K562 (cell line): Measurements from ENCODE around the gene OR2V2. TPM values are rescaled to one million over a fixed set of nuclear protein-coding genes. Genes with fewer than 3 reads are reported as not detected.

ENCODE experiments used
- E2F4 ChIP-seq: sonication (generic); formaldehyde crosslinking; IDR thresholded peaks from 2 replicates; pipeline ENCODE4 v1.8.0; 2022; ENCODE audit warnings: mild to moderate bottlenecking, low read depth, missing genetic modification reagents
- HINFP ChIP-seq: fragments of 450-650 bp; conservative IDR thresholded peaks from 2 replicates; pipeline ENCODE4 v1.6.1; 2016; ENCODE audit warnings: missing genetic modification characterization, low read depth, mild to moderate bottlenecking, control low read depth, missing compliant biosample characterization
- KDM2B ChIP-seq: fragments of 250-450 bp; sonication (Bioruptor Pico); IDR thresholded peaks from 2 replicates; pipeline ENCODE4 v1.8.0; 2021; ENCODE audit warnings: mild to moderate bottlenecking, moderate library complexity
- NR3C1 ChIP-seq: sonication (generic); formaldehyde crosslinking; IDR thresholded peaks from 2 replicates; pipeline ENCODE4 v1.8.1; 2022; ENCODE audit warnings: missing genetic modification reagents
- RBFOX2 ChIP-seq: fragments of 200-400 bp; formaldehyde crosslinking; IDR thresholded peaks from 2 replicates; pipeline ENCODE4 v1.6.1; 2017; ENCODE audit warnings: low read depth, mild to moderate bottlenecking, low read length, moderate library complexity
- RERE ChIP-seq: sonication (generic); formaldehyde crosslinking; IDR thresholded peaks from 2 replicates; pipeline ENCODE4 v1.8.0; 2023; ENCODE audit warnings: missing genetic modification reagents, mild to moderate bottlenecking, borderline replicate concordance
- SAFB2 ChIP-seq: fragments of 200-400 bp; formaldehyde crosslinking; IDR thresholded peaks from 2 replicates; pipeline ENCODE4 v1.6.1; 2018; ENCODE audit warnings: borderline replicate concordance, low read length, low read depth, moderate library complexity; ENCODE audit not compliant: severe bottlenecking
- ZNF354B ChIP-seq: fragments of 250-450 bp; sonication (Bioruptor Pico); IDR thresholded peaks from 2 replicates; pipeline ENCODE4 v1.4.0; 2020
- ZSCAN29 ChIP-seq: fragments of 450-650 bp; IDR thresholded peaks from 2 replicates; pipeline ENCODE4 v1.6.1; 2017
- polyA plus RNA-seq, 8 experiments: library from polyadenylated mRNA; depleted of rRNA in 4 of 8; stranded (reverse) in 5 of 8; unstranded in 3 of 8; fragments of >200 nt; fragmentation: Nextera tagmentation in 2 of 8; fragmentation: Illumina TruSeq in 1 of 8; extraction: Ambion mirVana in 2 of 8; extraction: Trizol in 1 of 8; gene quantifications; 2 replicates each; pipeline versions ENCODE4 v1.2.1 to v1.2.3, GENCODE V29; 2011 to 2014; ENCODE audit warnings: inconsistent platforms in 1 of 8, missing spikeins in 1 of 8
- total RNA-seq, 7 experiments: library from RNA; depleted of rRNA in 6 of 7; stranded (reverse); fragments of >200 nt in 6 of 7; fragmentation: Illumina TruSeq in 2 of 7; extraction: Trizol in 2 of 7; gene quantifications; 2 replicates each; pipeline versions ENCODE4 v1.2.1 to v1.2.3, GENCODE V29; 2011 to 2021; ENCODE audit warnings: low replicate concordance in 1 of 7
- TF ChIP-seq, protein P1 (sequence below): fragments of 250-450 bp; sonication (Bioruptor Pico); IDR thresholded peaks from 2 replicates; pipeline ENCODE4 v1.9.0; 2021; ENCODE audit warnings: mild to moderate bottlenecking, inconsistent platforms
- TF ChIP-seq, protein P2 (sequence below): fragments of 450-650 bp; IDR thresholded peaks from 2 replicates; pipeline ENCODE4 v1.6.1; 2018; ENCODE audit not compliant: partially characterized antibody

OR2V2 gene
- total and polyA plus RNA-seq, 9 of the 15 experiments (the other 6 are each of a cell fraction or from before 2014, with no cell fraction given) = 0.01 TPM; not detected in 8

GRCh38 chr5:181204826-181205760 lies 57.7 kb downstream of the OR2V2 start, which contains the start of gene TRIM7 (continued):
- TF ChIP-seq, protein P1, sequence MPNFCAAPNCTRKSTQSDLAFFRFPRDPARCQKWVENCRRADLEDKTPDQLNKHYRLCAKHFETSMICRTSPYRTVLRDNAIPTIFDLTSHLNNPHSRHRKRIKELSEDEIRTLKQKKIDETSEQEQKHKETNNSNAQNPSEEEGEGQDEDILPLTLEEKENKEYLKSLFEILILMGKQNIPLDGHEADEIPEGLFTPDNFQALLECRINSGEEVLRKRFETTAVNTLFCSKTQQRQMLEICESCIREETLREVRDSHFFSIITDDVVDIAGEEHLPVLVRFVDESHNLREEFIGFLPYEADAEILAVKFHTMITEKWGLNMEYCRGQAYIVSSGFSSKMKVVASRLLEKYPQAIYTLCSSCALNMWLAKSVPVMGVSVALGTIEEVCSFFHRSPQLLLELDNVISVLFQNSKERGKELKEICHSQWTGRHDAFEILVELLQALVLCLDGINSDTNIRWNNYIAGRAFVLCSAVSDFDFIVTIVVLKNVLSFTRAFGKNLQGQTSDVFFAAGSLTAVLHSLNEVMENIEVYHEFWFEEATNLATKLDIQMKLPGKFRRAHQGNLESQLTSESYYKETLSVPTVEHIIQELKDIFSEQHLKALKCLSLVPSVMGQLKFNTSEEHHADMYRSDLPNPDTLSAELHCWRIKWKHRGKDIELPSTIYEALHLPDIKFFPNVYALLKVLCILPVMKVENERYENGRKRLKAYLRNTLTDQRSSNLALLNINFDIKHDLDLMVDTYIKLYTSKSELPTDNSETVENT (CRISPR knock-in tag) = peak; percentile 39; the same call in 1 of the 2 replicates
- TF ChIP-seq, protein P2, sequence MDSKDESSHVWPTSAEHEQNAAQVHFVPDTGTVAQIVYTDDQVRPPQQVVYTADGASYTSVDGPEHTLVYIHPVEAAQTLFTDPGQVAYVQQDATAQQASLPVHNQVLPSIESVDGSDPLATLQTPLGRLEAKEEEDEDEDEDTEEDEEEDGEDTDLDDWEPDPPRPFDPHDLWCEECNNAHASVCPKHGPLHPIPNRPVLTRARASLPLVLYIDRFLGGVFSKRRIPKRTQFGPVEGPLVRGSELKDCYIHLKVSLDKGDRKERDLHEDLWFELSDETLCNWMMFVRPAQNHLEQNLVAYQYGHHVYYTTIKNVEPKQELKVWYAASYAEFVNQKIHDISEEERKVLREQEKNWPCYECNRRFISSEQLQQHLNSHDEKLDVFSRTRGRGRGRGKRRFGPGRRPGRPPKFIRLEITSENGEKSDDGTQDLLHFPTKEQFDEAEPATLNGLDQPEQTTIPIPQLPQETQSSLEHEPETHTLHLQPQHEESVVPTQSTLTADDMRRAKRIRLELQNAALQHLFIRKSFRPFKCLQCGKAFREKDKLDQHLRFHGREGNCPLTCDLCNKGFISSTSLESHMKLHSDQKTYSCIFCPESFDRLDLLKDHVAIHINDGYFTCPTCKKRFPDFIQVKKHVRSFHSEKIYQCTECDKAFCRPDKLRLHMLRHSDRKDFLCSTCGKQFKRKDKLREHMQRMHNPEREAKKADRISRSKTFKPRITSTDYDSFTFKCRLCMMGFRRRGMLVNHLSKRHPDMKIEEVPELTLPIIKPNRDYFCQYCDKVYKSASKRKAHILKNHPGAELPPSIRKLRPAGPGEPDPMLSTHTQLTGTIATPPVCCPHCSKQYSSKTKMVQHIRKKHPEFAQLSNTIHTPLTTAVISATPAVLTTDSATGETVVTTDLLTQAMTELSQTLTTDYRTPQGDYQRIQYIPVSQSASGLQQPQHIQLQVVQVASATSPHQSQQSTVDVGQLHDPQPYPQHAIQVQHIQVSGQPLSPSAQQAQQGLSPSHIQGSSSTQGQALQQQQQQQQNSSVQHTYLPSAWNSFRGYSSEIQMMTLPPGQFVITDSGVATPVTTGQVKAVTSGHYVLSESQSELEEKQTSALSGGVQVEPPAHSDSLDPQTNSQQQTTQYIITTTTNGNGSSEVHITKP = no peak
- TF ChIP-seq KDM2B (peak; percentile 87), RERE (no peak), E2F4 (CRISPR knock-in tag) (no peak; the same call in 1 of the 2 replicates), ZNF354B (CRISPR knock-in tag) (no peak), SAFB2 (no peak), RBFOX2 (peak; percentile 42), ZSCAN29 (no peak), NR3C1 (CRISPR knock-in tag) (no peak), HINFP (tag) (no peak)
